ENCODE results near the gene UBE4B.
"Not testable (repeated sequence)": the region's sequence is repeated elsewhere in the genome, so short reads cannot be mapped to it uniquely, and the experiment has no call there.

Gene UBE4B

DNA sequence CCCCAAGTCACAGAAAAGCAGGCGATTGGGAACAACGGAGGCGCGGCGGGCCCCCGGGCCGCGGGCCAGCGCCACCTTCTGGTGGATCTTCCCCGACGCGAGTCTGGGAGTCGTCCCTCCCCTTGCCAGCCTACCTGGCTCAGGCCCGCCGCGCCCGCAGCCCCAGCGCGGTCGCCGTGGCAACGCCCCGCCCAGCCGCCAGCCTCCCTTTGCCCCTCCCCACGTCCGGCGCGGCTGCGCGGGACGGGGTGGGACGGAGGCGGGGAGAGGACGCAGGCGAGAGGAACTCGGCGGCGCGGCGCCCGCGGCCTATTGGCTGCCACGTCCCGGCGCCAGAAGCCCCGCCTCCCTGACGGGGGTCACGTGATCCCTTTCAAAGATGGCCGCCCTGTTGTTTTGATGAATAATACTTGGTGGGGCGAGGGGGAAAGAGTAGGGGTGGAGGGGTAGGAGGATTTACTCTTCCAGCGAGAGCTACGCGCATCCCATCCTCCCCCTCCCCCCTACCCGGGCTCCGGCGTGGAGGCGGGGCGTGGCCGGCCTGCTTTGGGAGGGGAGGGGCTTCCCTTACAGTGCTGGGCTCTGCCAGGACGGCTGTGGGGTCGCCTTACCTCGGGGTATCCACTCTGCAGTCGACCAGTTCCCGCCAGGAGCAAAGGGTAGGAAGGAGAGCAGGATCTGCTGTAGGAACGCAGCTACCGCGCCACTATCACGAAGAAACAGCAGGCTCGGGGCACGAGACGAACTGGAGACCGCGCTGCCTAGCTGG lies at the start of gene UBE4B:
TSS of gene UBE4B (plus strand) at position 369 of the 769 bp plus-strand sequence. CDS start 713 bp downstream, outside the sequence.
- DNase-seq: peak; percentile 99

DNA sequence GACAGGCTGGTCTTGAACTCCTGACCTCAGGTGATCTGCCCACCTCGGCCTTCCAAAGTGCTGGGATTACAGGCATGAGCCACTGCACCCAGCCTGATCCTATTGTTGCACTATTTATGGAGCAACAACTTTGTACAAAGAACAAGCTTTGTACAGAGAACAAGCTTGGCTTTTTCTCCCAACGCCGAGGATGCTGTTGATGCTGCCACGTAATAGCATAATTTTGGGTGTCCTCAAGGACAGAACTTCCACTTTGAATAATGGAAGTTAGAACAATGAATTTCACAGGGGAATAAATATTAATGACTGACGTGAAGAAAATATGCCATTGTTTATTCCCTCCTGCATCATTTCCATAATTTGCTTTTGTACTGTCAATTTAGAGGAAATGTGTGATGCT lies 48.5 kb upstream of the UBE4B start:
- DNase-seq: no peak

DNA sequence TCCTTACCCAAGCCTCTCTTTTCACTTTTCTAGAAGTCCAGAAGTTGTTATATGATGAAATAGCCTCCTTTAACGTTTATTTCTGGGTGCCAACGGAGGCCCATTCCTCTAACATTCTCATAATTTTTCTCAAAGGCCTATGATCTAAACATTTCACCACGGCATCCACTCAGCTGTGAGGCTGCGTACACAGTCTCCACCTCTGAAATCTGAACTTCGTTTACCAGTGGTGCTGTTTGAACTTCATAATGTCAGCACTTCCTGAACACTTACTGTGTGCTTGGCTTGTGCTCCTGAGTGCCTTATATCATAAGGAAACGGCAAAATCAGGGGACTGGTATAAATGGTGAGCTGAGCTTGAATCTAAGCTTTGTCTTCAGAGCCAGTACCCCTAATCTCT lies 47.8 kb upstream of the UBE4B start:
- no peak for DNase-seq

DNA sequence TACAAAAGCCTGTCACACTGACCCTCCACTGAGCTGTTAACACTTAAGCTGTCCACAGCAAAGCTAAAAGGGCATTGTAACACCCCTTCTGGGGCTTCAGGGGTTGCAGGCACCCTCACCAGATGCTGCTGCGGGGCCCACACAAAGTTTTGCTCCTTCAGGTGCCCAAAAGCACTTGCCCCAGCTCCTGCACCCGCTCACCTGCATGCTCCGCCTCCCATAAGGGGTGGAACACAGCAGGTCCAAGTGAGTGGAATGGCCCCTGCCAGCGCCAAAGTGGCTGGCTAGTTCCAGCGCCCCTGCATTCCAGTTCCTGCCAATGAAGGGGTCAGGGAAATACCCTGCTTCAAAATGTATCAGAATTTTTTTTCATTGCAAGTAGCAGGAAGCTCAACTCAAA lies 43.0 kb upstream of the UBE4B start:
- no peak for DNase-seq

DNA sequence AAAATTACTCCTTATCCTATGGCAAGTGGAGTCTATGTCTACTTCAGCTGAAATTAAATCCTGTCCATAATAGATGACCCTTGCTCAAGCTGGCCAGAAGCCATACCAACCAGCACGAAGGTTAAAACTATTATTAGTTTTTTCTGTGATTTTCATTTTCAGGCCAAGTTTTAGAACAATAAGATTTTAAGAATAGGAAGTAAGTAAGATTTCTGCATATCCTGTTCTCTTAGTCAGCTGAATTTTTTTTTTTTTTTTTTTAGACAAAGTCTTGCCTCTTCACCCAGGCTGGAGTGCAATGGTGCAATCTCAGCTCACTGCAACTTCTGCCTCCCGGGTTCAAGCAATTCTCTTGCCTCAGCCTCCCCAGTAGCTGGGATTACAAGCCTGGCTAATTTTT lies 41.8 kb upstream of the UBE4B start:
- DNase-seq: no peak

DNA sequence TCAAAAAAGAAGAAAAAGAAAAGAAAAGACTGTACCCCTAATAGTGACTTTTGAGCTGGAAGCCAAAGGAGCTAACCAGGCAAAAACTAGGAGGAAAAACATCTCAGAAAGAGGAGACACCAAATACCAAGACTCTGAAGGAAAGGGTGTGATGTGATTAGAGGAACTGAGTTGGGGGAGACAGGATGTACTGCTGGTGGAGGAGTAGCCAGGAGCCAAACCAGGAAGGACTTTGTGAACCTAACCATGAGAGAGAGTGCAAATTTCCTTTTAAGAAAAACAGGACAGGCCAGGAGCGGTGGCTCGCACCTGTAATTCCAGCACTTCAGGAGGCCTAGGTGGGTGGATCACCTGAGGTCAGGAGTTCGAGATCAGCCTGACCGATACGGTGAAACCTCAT lies 39.8 kb upstream of the UBE4B start:
- DNase-seq: no peak

DNA sequence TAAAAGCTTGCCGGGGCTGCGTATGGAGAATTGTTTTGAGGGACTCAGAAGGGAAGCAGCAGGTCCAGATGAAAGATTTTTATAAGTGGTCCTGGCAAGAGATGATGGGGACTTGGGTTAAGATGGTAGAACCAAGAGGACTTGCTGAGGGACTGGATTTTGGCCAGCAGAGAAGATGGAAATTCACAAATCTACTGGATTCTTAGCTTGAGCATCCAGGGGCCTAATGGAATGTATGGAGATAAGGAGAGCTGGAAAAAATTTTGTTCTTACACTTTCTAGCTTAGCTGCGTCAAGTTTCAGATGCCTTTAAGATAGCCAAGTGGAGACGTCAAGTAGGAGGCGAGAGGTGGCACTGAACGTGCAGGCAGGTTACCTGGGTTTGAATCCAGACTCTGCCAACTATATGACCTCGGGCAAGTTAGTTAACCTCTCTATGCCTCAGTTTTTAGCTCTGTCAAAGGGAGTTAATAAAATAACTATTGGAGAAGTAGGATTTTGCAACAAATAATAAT lies 39.1 kb upstream of the UBE4B start:
- no peak for DNase-seq

DNA sequence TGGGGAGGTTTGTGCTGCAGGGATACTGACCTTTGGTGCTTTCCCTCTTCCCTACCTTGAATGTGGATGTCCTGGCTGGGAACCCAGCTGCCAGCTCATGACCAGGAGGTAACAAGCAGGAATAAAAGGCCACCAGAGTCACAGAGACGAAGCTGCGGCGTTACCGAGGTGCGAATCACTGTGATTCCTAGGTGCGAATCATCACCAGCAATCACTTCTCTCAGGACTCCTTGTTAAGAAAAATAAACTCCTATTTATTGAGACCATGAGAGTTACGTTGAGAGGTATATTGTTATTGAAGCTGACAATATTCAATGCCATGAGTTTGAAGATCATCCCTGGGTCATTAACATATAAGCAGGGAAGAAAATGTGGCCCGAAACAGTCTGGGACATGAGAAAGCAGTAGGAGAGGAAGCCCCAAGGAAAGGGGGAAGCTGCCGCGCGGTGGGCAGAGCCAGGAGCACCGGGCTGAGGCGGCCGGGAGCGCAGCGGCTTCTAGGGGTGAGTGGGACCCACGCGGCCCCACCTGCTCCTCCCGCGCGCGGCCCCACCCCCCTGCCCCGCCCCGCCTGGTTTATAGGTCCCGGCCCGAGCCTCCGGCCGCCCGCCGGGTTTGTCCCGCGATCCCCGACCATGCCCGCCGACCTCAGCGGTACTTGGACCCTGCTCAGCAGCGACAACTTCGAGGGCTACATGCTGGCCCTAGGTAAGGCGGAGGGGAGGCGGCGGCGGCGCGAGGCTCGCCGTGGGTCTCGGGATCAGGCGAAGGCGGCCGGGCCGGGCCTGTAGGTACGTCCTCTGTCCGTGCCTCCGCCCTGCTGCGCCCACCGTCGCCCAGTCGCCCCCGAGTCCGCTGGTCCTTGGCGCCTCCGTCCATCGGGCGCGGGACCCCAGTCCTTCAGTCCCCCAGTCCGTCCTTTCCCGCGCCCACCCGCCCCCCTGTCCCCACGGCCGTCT lies 35.9 kb upstream of the UBE4B start, which contains the start of gene RBP7:
TSS of gene RBP7 (plus strand) at position 605 of the 959 bp plus-strand sequence. CDS start at position 636, 31 bp downstream.
- DNase-seq: peak; percentile 2

DNA sequence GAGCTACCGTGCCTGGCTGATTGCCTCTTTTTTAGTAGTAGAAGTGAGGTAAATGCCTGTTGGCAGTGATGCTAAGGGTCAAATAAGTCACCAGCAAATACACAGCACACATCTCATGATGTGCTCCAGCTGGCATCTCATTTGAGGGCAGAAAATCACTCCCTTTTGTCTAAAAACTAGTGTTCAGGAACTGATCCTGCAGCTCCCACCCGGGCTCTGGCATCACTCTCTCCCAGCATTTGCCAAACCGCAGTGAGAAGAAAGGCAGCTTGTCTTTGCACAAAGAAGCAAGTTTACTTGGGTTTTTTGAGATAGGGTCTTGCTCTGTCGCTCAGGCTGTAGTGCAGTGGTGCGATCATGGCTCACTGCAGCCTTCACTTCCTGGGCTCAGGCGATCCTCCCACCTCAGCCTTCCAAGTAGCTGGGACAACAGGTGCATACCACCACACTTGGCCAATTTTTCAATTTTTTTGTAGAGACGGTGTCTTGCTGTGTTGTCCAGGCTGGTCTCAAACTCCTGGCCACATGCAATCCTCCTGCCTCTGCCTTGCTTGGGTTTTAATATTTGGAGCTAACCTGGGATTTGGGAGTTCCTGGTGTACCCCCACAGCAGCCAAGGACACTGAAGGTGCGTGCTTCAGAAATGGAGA lies 31.6 kb upstream of the UBE4B start:
- DNase-seq: no peak

DNA sequence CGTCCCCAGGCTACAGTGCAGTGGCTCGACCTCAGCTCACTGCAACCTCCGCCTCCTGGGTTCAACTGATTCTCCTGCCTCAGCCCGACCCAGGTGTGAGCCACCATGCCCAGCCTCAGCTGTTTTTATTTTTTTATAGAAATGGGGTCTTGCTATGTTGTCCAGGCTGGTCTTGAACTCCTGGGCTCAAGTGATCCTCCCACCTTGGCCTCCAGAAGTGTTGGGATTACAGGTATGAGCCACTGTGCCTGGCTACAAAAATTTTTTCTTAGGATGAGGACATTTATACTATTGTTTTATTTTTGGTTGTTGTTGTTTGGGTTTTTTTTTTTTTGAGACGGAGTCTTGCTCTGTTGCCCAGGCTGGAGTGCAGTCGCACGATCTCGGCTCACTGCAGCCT lies 27.5 kb upstream of the UBE4B start:
- not testable (repeated sequence) for DNase-seq

DNA sequence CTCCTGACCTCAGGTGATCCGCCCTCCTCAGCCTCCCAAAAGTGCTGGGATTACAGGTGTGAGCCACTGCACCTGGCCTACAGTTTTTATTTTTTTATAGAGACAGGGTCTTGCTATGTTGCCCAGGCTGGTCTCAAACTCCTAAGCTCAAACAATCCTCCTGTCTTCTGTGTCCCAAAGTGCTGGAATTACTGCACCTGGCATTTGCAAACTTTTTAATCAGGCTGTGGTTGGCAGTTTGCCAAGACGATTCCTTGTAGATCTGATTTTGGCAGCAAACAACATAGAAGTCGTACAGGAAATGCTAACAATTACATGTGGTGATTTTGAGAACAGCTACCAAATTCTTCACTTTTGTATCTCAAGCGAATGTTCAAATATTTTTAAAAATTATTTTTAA lies 25.6 kb upstream of the UBE4B start:
- no peak for DNase-seq

DNA sequence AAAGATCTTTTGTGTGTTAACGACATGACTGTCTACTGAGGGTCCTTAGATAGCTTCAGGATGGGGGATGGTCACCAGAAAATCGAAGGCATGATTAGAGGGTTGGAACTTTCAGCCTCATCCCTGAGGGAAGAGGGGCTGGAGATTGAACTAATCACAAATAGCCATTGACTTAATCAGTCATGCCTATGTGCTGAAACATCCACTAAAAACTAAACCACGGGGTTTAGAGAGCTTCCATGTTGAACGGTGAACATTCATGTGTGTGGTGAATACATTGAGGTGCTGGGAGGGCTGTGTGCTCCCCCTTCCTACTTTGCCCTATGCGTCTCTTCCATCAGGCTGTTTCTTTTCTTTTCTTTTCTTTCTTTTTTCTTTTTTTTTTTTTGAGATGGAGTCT lies 18.7 kb upstream of the UBE4B start:
- DNase-seq: no peak

DNA sequence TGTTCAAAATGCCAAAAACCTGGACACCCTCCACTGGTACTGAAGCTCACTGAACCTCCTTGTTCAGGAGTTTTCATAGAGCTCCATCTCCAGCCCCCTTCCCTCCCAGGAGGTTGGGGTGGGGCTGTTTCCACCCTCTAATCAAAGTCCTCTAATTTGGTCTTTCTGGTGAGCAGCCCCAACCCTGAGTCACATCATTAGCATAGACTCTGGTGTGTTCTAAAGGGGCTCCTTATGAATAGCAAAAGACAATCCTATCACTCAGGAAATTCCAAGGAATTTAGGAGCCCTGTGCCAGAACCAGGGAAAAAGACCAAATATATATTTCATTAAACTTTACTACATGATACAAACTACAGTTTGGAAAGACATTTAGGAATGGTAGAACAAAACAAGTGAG lies 13.2 kb upstream of the UBE4B start:
- no peak for DNase-seq

DNA sequence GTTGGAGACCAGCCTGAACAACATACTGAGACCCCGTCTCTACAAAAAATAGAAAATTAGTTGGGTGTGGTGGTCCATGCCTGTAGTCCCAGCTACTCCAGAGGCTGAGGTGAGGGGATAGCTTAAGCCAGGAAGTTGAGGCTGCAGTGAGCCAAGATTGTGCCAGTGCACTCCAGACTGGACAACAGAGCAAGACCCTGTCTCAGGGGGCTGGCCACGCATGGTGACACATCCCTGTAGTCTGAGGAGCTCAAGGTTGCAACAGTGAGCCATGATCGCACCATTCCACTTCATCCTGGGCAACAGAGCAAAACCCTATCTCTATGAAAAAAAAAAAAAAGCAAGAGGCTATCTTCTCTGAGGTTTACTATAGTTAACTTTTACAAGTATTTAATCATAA lies 12.7 kb upstream of the UBE4B start:
- DNase-seq: no peak

DNA sequence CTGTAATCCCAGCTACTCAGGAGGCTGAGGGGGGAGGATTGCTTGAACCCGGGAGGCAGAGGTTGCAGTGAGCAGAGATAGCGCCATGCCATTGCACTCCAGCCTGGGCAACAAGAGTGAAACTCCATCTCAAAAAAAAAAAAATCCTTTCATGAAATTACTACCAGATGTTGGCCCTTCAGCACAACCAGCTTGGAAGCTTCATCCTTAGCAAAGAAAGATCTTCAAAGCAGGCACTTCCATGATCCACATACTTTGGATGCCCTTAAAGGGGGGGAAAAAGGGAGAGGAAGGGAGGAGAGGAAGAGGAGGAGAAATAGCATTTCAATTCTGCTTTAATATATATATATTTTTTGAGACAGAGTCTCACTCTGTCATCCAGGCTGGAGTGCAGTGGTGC lies 12.1 kb upstream of the UBE4B start:
- not testable (repeated sequence) for DNase-seq

DNA sequence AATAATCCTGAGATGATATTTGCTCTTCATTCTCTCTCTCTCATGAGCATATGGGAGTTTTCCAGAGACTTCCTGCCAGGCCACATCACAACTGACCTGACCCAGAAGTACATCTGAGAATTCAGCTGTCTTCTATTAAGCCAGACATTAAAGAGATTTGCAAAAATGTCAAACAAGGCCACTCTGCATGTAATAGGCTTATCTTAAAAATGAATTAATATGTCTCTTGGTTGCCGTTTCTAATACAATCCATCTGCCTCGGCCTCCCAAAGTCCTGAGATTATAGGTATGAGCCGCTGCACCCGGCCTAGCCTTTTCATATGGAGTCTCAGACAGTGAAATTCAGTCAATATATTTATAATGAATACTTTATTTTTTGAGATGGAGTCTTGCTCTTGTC lies 10.8 kb upstream of the UBE4B start:
- not testable (repeated sequence) for DNase-seq

DNA sequence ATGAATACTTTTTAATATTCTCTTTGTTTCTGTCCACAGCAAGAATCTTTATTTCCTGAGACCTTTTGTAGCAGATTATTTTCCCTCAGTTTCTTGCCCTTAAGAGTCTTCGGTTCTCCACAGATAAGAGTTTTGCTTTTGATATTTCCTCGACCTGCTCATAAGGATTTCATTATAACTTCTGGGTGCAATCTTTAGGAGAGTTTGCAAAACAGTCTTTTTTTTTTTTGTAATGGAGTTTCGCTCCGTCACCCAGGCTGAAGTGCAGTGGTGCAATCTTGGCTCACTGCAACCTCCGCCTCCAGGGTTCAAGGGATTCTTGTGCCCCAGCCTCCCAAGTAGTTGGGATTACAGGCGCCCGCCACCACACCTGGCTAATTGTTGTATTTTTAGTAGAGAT lies 10.1 kb upstream of the UBE4B start:
- no peak for DNase-seq

DNA sequence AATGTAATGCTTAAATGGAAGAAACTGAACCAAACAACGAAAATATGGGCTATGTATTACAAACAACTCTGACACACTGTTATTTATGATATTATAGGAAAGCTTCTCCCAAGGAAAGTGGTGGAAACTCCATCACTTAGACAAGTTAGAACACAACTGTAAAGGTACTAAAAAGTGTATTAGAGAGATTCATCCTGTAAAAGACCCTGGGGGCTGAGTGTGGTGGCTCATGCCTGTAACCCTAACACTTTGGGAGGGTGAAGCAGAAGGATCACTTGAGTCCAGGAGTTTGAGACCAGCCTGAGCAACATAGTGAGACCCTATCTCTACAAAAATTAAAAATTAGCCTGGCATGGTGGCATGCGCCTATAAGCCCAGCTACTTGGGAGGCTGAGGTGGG lies 7.4 kb upstream of the UBE4B start:
- DNase-seq: no peak

DNA sequence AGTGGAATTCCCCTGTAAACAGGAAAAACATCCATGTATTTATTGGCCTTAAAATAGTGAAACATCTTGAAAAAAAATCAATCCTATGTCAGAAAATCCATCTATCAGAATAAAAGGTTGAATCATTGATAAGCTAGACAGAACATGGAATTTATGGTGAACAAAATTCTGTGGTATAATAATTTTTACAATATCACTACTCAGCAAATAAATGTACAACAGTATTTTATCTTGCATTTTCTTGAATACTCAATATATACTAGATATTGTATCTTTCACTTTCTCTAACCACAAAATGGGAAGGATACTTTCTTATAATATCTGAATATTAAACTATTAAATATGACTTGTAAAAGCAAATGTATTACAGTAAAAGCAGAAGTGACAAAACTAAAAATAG lies 5.7 kb upstream of the UBE4B start:
- no peak for DNase-seq

DNA sequence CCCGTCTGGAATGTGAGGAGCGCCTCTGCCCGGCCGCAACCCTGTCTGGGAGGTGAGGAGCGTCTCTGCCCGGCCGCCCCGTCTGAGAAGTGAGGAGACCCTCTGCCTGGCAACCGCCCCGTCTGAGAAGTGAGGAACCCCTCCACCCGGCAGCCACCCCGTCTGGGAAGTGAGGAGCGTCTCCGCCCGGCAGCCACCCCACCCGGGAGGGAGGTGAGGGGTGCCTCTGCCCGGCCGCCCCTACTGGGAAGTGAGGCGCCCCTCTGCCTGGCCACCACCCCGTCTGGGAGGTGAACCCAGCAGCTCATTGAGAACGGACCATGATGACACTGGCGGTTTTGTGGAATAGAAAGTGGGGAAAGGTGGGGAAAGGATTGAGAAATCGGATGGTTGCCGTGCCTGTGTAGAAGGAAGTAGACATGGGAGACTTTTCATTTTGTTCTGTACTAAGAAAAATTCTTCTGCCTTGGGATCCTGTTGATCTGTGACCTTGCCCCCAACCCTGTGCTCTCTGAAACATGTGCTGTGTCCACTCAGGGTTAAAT lies 3.7 kb upstream of the UBE4B start:
- not testable (repeated sequence) for DNase-seq

DNA sequence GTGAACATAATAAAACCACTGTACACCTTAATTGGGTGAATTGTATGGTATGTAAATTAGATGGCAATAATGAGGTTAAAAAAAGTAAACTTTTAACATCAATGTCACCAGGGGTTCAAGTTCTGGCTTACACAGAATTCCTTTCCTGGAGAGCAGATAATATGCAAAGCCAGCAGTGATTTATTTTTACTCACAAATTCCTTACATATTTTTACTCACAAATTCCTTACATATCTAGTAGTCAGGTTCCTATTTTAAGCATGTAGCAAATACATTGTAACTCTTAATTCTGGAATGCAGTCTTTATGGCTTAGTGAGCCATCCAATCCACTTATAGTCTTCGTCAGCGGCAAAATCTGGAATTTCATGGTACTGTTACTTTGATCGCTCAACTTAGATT lies 1.3 kb upstream of the UBE4B start:
- no peak for DNase-seq

DNA sequence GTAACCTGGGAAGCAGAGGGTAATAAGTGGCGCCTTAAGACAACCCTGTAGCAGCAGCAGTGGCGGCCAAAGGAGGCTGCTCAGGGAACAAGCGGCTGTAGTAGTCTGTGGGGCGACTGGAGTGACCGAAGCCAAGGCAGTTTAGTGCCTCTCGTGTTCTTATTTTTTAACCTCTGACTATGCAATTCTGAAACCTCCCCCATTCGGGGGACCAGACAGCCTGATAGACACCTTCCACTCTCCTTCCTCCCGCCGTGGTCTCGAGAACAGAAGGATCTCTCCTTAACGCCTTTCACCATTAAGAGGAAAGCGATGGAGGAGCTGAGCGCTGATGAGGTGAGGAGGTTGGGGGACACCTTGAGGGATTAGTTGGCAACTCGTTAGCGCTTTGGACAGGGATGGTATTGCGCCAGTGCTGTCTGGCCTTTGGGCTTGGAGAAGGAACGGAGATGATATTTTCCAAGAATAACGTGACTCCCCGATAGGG lies 644 bp downstream of the UBE4B start:
- no peak for DNase-seq

DNA sequence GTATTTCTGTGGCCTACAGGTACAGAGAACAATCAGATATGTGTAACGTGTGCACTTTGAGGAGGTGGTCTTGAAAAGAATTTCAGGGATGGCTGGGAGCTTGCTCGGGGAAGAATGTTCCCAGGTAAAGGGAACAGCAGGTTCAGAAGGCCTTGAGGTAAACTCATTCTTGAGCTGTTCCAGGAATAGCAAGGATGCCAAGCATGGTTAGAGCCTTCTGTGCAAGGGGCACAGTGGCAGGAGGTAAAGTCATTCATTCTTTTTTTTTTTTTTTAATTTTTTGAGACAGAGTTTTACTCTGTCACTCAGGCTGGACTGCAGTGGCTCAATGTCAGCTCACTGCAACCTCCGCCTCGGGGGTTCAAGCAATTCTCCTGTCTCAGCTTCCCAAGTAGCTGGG lies 10.0 kb downstream of the UBE4B start:
- DNase-seq: no peak

All from activated naive CD4-positive, alpha-beta T cell treated with Interleukin-2 at 50 U/mL for 16 hours (primary cell).